Progenitor cell of endocrine pancreas (in vitro differentiated cells): ENCODE results near the gene FRMPD4. TPM values are rescaled to one million over a fixed set of nuclear protein-coding genes. Genes with fewer than 3 reads are reported as not detected.

Experiments used
- DNase-seq: peaks from one replicate; pipeline ENCODE4 v3.0.0; 2021; ENCODE audit warnings: low spot score; ENCODE audit not compliant: unreplicated experiment
- H3K27ac Mint-ChIP-seq: 2 replicates; pipeline ENCODE4 v1.8.0; 2021; ENCODE audit warnings: mild to moderate bottlenecking, moderate library complexity, mixed read lengths
- H3K27me3 Mint-ChIP-seq: 2 replicates; pipeline ENCODE4 v1.8.0; 2021; ENCODE audit warnings: mixed read lengths
- H3K36me3 Mint-ChIP-seq: 2 replicates; pipeline ENCODE4 v1.8.0; 2022; ENCODE audit warnings: mixed read lengths; ENCODE audit not compliant: insufficient read depth
- H3K4me1 Mint-ChIP-seq: 2 replicates; pipeline ENCODE4 v1.8.0; 2021; ENCODE audit warnings: low read depth, mixed read lengths
- H3K4me3 Mint-ChIP-seq: 2 replicates; pipeline ENCODE4 v1.8.0; 2021; ENCODE audit warnings: low read depth, mild to moderate bottlenecking, moderate library complexity, mixed read lengths
- H3K9me3 Mint-ChIP-seq: 2 replicates; pipeline ENCODE4 v1.8.0; 2021; ENCODE audit warnings: low read depth, mixed read lengths
- CTCF ChIP-seq: fragments of 200-600 bp; sonication (generic); IDR thresholded peaks from one replicate; pipeline ENCODE4 v1.5.0; 2021; ENCODE audit warnings: antibody characterized with exemption, mild to moderate bottlenecking; ENCODE audit not compliant: unreplicated experiment
- total RNA-seq: library from RNA; stranded (reverse); gene quantifications from 2 replicates; pipeline ENCODE4 v1.2.1, GENCODE V29; 2021

Gene FRMPD4
- total RNA-seq, 1 donor from 2014 or later, result 0.10 TPM

- Mint-ChIP-seq H3K27me3 (peaks cover 20% of the 10 kb centered on the region), H3K9me3 (no peaks in the 10 kb centered on the region), H3K4me1 (no peaks in the 10 kb centered on the region), H3K27ac (no peak overlapping the region), H3K36me3 (no peaks in the 10 kb centered on the region), H3K4me3 (no peak overlapping the region)
- no peak for DNase-seq
- TF ChIP-seq CTCF, result no peak
Measured at GRCh38 chrX:12145402-12145801, 7.1 kb downstream of the FRMPD4 start.

- Mint-ChIP-seq H3K27ac (no peak overlapping the region), H3K9me3 (no peaks in the 10 kb centered on the region), H3K4me1 (no peaks in the 10 kb centered on the region), H3K36me3 (no peaks in the 10 kb centered on the region), H3K27me3 (no peaks in the 10 kb centered on the region), H3K4me3 (no peak overlapping the region)
- no peak for DNase-seq
- no peak for TF ChIP-seq CTCF
Measured at GRCh38 chrX:12149670-12150407, 11.6 kb downstream of the FRMPD4 start.

- Mint-ChIP-seq H3K36me3 (no peaks in the 10 kb centered on the region), H3K27me3 (no peaks in the 10 kb centered on the region), H3K27ac (no peak overlapping the region), H3K9me3 (no peaks in the 10 kb centered on the region), H3K4me1 (no peaks in the 10 kb centered on the region), H3K4me3 (no peak overlapping the region)
- DNase-seq, result no peak
- TF ChIP-seq CTCF, result no peak
Measured at GRCh38 chrX:12153317-12153716, 15.0 kb downstream of the FRMPD4 start.

GRCh38 chrX:12153741-12154140 lies 15.5 kb downstream of the FRMPD4 start:
- Mint-ChIP-seq H3K4me3 (no peak overlapping the region), H3K27me3 (no peaks in the 10 kb centered on the region), H3K27ac (no peak overlapping the region), H3K36me3 (no peaks in the 10 kb centered on the region), H3K4me1 (no peaks in the 10 kb centered on the region), H3K9me3 (no peaks in the 10 kb centered on the region)
- DNase-seq, result no peak
- TF ChIP-seq CTCF, result no peak

- no peak for DNase-seq
- H3K27me3 Mint-ChIP-seq, result no peaks in the 10 kb centered on the region
- no peaks in the 10 kb centered on the region for H3K4me1 Mint-ChIP-seq
- no peaks in the 10 kb centered on the region for H3K36me3 Mint-ChIP-seq
- no peak for TF ChIP-seq CTCF
- H3K27ac Mint-ChIP-seq, result no peak overlapping the region
- no peaks in the 10 kb centered on the region for H3K9me3 Mint-ChIP-seq
- no peak overlapping the region for H3K4me3 Mint-ChIP-seq
Measured at GRCh38 chrX:12159799-12160198, 21.5 kb downstream of the FRMPD4 start.
